Upper lobe of left lung (tissue), 4 donors: Measurements from ENCODE around the gene SRPRB.
"Not testable (repeated sequence)": the region's sequence is repeated elsewhere in the genome, so short reads cannot be mapped to it uniquely, and the experiment has no call there.

Source experiments
- CTCF ChIP-seq, 6 experiments: fragments of 450-650 bp in 4 of 6; fragments of 200-600 bp in 2 of 6; sonication (generic) in 2 of 6; IDR thresholded peaks; one replicate each; pipeline ENCODE4 v1.5.1; 2016 to 2019; ENCODE audit warnings: antibody characterized with exemption in 6 of 6
- POLR2AphosphoS5 ChIP-seq, 2 donors: sonication (generic); formaldehyde crosslinking; IDR thresholded peaks; one replicate each; pipeline ENCODE4 v1.5.1; 2017; ENCODE audit warnings: antibody characterized with exemption in 2 of 2

- not testable (repeated sequence) for TF ChIP-seq CTCF, POLR2AphosphoS5 (IDR thresholded peaks at IDR 0.05)
These were observed 24.9 kb upstream of the SRPRB start for GRCh38 chr3:133780756-133781155.
